ENCODE measurements around the gene KIAA1586.
"Not testable (repeated sequence)": the region's sequence is repeated elsewhere in the genome, so short reads cannot be mapped to it uniquely, and the experiment has no call there.

Gene KIAA1586

DNA sequence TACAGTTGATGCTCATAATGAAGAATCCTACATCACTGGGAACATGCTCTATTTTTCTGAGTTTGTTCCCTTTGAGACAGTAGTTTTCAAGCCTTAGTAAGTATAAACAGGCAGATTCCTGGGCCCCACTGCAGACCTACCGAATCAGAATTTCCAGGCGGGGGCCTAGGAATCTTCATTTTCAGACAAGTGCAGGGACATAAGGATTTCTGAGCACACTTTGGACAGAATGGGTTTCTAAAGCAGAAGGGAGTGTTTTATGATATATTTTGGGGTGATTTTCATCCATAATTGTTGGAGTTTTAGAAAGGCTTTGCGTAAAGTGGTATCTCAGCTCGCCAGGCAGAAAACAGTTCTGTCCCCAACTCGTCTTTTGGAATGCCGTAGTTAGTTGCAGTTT lies 1.4 kb downstream of the KIAA1586 start:
- not testable (repeated sequence) for H2BK12ac ChIP-seq (ENCODE audit: low read length); H4K12ac ChIP-seq (ENCODE audit: low read depth, low read length); H2BK5ac ChIP-seq (ENCODE audit: low read depth, low read length, poor library complexity); H3K4me1 ChIP-seq (ENCODE audit: control insufficient read depth in 1 of 2, insufficient read depth in 2 of 2, low read length in 2 of 2); H3K4ac ChIP-seq (ENCODE audit: low read depth, low read length); H3K27me3 ChIP-seq (ENCODE audit: insufficient read depth, low read length); H2AFZ ChIP-seq (ENCODE audit: insufficient read depth, low read length, poor library complexity); H4K91ac ChIP-seq (ENCODE audit: low read depth, low read length); H3K27ac ChIP-seq (ENCODE audit: low read depth, low read length); H2BK120ac ChIP-seq (ENCODE audit: insufficient read depth, low read length, poor library complexity); H3K14ac ChIP-seq (ENCODE audit: low read length); H4K8ac ChIP-seq (ENCODE audit: low read depth, low read length); DNase-seq; H3K23ac ChIP-seq (ENCODE audit: low read length); H3K4me3 ChIP-seq (ENCODE audit: low read depth, low read length); H3K79me1 ChIP-seq (ENCODE audit: low read length); H3K18ac ChIP-seq (ENCODE audit: low read length); H3K9ac ChIP-seq (ENCODE audit: low read length); H2AK5ac ChIP-seq (ENCODE audit: low read length); H3K79me2 ChIP-seq (ENCODE audit: control insufficient read depth, insufficient read depth, low read length, poor library complexity); H3K9me3 ChIP-seq (ENCODE audit: insufficient read depth, low read depth, low read length)
- no CpG with 5 or more reads among the region's 6 CpGs for whole genome bisulfite sequencing (ENCODE audit: extremely low coverage, insufficient coverage, insufficient read length)
- Histone ChIP-seq H3K4me2 (ENCODE audit: low read length) (peak overlapping the region; percentile 34), H3K36me3 (ENCODE audit: control insufficient read depth in 1 of 2, insufficient read depth in 2 of 2, low read length in 2 of 2) (peaks cover 7 to 12% of the 10 kb centered on the region in 2 experiments)

DNA sequence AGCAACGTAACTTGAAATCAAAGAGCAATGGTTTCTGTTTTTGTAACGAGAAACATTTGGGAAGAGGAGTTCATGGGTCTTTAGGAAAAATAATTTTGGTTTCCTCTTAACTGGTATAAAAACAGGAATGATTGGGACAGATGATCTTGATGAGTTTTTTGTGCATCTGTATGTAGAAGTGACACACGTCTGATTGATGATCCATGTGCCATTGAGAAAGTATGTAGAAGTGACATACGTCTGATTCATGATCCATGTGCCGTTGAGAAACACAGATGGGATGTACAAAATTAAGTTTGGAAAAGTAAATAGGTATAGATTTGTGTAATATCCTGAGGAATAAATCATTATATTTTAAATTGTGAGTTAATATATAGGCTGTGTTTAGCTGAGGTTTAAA lies 2.1 kb downstream of the KIAA1586 start:
- H3K4me2 ChIP-seq (ENCODE audit: low read length), result no peak overlapping the region
- no peak overlapping the region for H3K18ac ChIP-seq (ENCODE audit: low read length)
- H2AK5ac ChIP-seq (ENCODE audit: low read length), result no peak overlapping the region
- H3K9me3 ChIP-seq (ENCODE audit: insufficient read depth, low read depth, low read length), result no peaks in the 10 kb centered on the region
- no peaks in the 10 kb centered on the region for H3K4me1 ChIP-seq (ENCODE audit: control insufficient read depth in 1 of 2, insufficient read depth in 2 of 2, low read length in 2 of 2)
- H3K23ac ChIP-seq (ENCODE audit: low read length), result no peak overlapping the region
- no peak overlapping the region for H3K9ac ChIP-seq (ENCODE audit: low read length)
- no peak overlapping the region for H3K27ac ChIP-seq (ENCODE audit: low read depth, low read length)
- DNase-seq, result no peak
- H3K4me3 ChIP-seq (ENCODE audit: low read depth, low read length), result no peak overlapping the region
- no peaks in the 10 kb centered on the region for H3K27me3 ChIP-seq (ENCODE audit: insufficient read depth, low read length)
- no peak overlapping the region for H4K12ac ChIP-seq (ENCODE audit: low read depth, low read length)
- no peak overlapping the region for H4K8ac ChIP-seq (ENCODE audit: low read depth, low read length)
- no peak overlapping the region for H2BK120ac ChIP-seq (ENCODE audit: insufficient read depth, low read length, poor library complexity)
- H3K79me2 ChIP-seq (ENCODE audit: control insufficient read depth, insufficient read depth, low read length, poor library complexity), result no peaks in the 10 kb centered on the region
- no peak overlapping the region for H3K14ac ChIP-seq (ENCODE audit: low read length)
- H2AFZ ChIP-seq (ENCODE audit: insufficient read depth, low read length, poor library complexity), result no peak overlapping the region
- no peak overlapping the region for H2BK5ac ChIP-seq (ENCODE audit: low read depth, low read length, poor library complexity)
- H3K4ac ChIP-seq (ENCODE audit: low read depth, low read length), result no peak overlapping the region
- no CpG with 5 or more reads among the region's 5 CpGs for WGBS (ENCODE audit: extremely low coverage, insufficient coverage, insufficient read length)
- peaks cover 8 to 12% of the 10 kb centered on the region in 2 experiments for H3K36me3 ChIP-seq (ENCODE audit: control insufficient read depth in 1 of 2, insufficient read depth in 2 of 2, low read length in 2 of 2)
- H3K79me1 ChIP-seq (ENCODE audit: low read length), result no peaks in the 10 kb centered on the region
- no peak overlapping the region for H4K91ac ChIP-seq (ENCODE audit: low read depth, low read length)
- H2BK12ac ChIP-seq (ENCODE audit: low read length), result no peak overlapping the region

DNA sequence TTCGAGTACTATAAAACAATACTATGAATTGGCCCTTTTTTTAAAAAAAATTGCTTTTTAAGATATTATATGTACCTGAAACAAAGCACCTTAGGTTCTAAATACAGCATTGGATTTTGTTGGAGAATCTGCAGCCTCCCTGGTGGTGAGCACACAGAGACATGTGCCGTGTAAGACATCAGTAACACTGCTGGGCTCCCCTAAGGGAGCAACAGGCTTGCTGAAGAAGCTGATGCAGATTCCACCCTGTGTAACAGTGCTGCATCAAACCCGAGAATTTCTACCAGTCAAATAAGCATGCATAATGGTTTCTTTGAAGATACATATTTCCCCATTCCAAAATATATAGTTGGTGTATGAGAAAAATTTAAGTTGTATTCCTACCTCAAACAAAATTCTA lies 17.4 kb downstream of the KIAA1586 start:
- H3K4me2 ChIP-seq (ENCODE audit: low read length), result no peak overlapping the region
- no peaks in the 10 kb centered on the region for H3K27me3 ChIP-seq (ENCODE audit: insufficient read depth, low read length)
- WGBS (ENCODE audit: extremely low coverage, insufficient coverage, insufficient read length), result no CpG with 5 or more reads among the region's 3 CpGs
- no peak overlapping the region for H4K8ac ChIP-seq (ENCODE audit: low read depth, low read length)
- H3K23ac ChIP-seq (ENCODE audit: low read length), result no peak overlapping the region
- no peak overlapping the region for H3K18ac ChIP-seq (ENCODE audit: low read length)
- no peak overlapping the region for H3K14ac ChIP-seq (ENCODE audit: low read length)
- H4K12ac ChIP-seq (ENCODE audit: low read depth, low read length), result no peak overlapping the region
- H2BK5ac ChIP-seq (ENCODE audit: low read depth, low read length, poor library complexity), result no peak overlapping the region
- H3K4me3 ChIP-seq (ENCODE audit: low read depth, low read length), result no peak overlapping the region
- no peaks in the 10 kb centered on the region for H3K79me2 ChIP-seq (ENCODE audit: control insufficient read depth, insufficient read depth, low read length, poor library complexity)
- H3K79me1 ChIP-seq (ENCODE audit: low read length), result no peaks in the 10 kb centered on the region
- DNase-seq, result no peak
- no peak overlapping the region for H2BK120ac ChIP-seq (ENCODE audit: insufficient read depth, low read length, poor library complexity)
- no peak overlapping the region for H2AK5ac ChIP-seq (ENCODE audit: low read length)
- no peaks in the 10 kb centered on the region for H3K9me3 ChIP-seq (ENCODE audit: insufficient read depth, low read depth, low read length)
- no peaks in the 10 kb centered on the region for H3K4me1 ChIP-seq (ENCODE audit: control insufficient read depth in 1 of 2, insufficient read depth in 2 of 2, low read length in 2 of 2)
- H3K36me3 ChIP-seq (ENCODE audit: control insufficient read depth in 1 of 2, insufficient read depth in 2 of 2, low read length in 2 of 2), result peaks cover 8 to 12% of the 10 kb centered on the region in 2 experiments
- no peak overlapping the region for H2BK12ac ChIP-seq (ENCODE audit: low read length)
- no peak overlapping the region for H2AFZ ChIP-seq (ENCODE audit: insufficient read depth, low read length, poor library complexity)
- H4K91ac ChIP-seq (ENCODE audit: low read depth, low read length), result no peak overlapping the region
- no peak overlapping the region for H3K27ac ChIP-seq (ENCODE audit: low read depth, low read length)
- no peak overlapping the region for H3K4ac ChIP-seq (ENCODE audit: low read depth, low read length)
- H3K9ac ChIP-seq (ENCODE audit: low read length), result no peak overlapping the region

DNA sequence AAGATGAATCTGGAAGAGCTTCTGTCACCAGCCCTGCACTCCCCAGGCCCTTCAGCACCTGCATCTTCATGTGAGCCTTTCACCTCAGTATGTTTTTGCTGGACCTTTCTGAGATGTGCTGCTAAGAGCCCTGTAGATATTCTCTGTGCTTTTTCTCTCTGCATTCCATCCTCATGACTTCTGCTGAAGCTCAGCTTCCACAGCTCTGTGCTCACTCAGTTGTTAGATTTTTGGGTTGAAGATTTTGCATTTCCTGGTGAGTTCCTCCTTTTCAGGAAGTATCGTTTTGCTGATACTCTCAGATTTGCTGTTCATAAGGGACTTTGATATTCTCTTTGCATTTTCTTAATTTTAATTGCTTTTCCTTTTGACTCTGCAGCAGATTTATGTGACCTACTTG lies 18.3 kb downstream of the KIAA1586 start:
- Histone ChIP-seq H3K4me2 (ENCODE audit: low read length) (no peak overlapping the region), H3K9ac (ENCODE audit: low read length) (no peak overlapping the region), H3K27me3 (ENCODE audit: insufficient read depth, low read length) (no peaks in the 10 kb centered on the region), H3K4me3 (ENCODE audit: low read depth, low read length) (no peak overlapping the region), H2BK12ac (ENCODE audit: low read length) (no peak overlapping the region), H3K27ac (ENCODE audit: low read depth, low read length) (no peak overlapping the region), H3K79me1 (ENCODE audit: low read length) (no peaks in the 10 kb centered on the region), H3K4me1 (ENCODE audit: control insufficient read depth in 1 of 2, insufficient read depth in 2 of 2, low read length in 2 of 2) (peaks cover 0 to 4% of the 10 kb centered on the region in 2 experiments), H4K91ac (ENCODE audit: low read depth, low read length) (no peak overlapping the region), H2BK5ac (ENCODE audit: low read depth, low read length, poor library complexity) (no peak overlapping the region), H2AFZ (ENCODE audit: insufficient read depth, low read length, poor library complexity) (no peak overlapping the region), H4K8ac (ENCODE audit: low read depth, low read length) (no peak overlapping the region), H3K4ac (ENCODE audit: low read depth, low read length) (no peak overlapping the region), H3K79me2 (ENCODE audit: control insufficient read depth, insufficient read depth, low read length, poor library complexity) (no peaks in the 10 kb centered on the region), H3K9me3 (ENCODE audit: insufficient read depth, low read depth, low read length) (no peaks in the 10 kb centered on the region), H4K12ac (ENCODE audit: low read depth, low read length) (no peak overlapping the region), H2AK5ac (ENCODE audit: low read length) (no peak overlapping the region), H3K14ac (ENCODE audit: low read length) (no peak overlapping the region), H3K36me3 (ENCODE audit: control insufficient read depth in 1 of 2, insufficient read depth in 2 of 2, low read length in 2 of 2) (peaks cover 8 to 12% of the 10 kb centered on the region in 2 experiments), H3K23ac (ENCODE audit: low read length) (no peak overlapping the region), H2BK120ac (ENCODE audit: insufficient read depth, low read length, poor library complexity) (no peak overlapping the region), H3K18ac (ENCODE audit: low read length) (no peak overlapping the region)
- WGBS (ENCODE audit: extremely low coverage, insufficient coverage, insufficient read length), result no CpG with 5 or more reads among the region's 1 CpG
- peak in 1 of 2 donors; percentile 26 for DNase-seq

All from trophoblast cell (in vitro differentiated cells and primary cell).